HG02798 (cell line): ENCODE data around the gene FETUB.
"Not testable (repeated sequence)": the region's sequence is repeated elsewhere in the genome, so short reads cannot be mapped to it uniquely, and the experiment has no call there.

Experiments used
- ATAC-seq: cut with Tn5 transposase; IDR thresholded peaks from one replicate; pipeline ENCODE4 v1.9.1; 2021; ENCODE audit warnings: mild to moderate bottlenecking; ENCODE audit not compliant: unreplicated experiment, poor library complexity

Gene FETUB

GRCh38 chr3:186665625-186666188, 25.5 kb downstream of the FETUB start, which contains the start of gene HRG:
Gene HRG (plus strand): TSS chr3:186666014. CDS start chr3:186666032, 18 bp downstream.
- ATAC-seq: no peak

GRCh38 chr3:186668426-186668825, 28.2 kb downstream of the FETUB start:
- no peak for ATAC-seq

GRCh38 chr3:186669378-186670084, 29.3 kb downstream of the FETUB start:
- no peak for ATAC-seq

- no peak for ATAC-seq
Observed at GRCh38 chr3:186670155-186670554, 30.0 kb downstream of the FETUB start.

- no peak for ATAC-seq
Observed at GRCh38 chr3:186671051-186671450, 30.9 kb downstream of the FETUB start.

GRCh38 chr3:186678604-186679003, 38.4 kb downstream of the FETUB start:
- no peak for ATAC-seq

- ATAC-seq: no peak
Observed at GRCh38 chr3:186679151-186679550, 39.0 kb downstream of the FETUB start.

GRCh38 chr3:186680869-186681268, 40.7 kb downstream of the FETUB start:
- no peak for ATAC-seq

GRCh38 chr3:186682812-186683211, 42.6 kb downstream of the FETUB start:
- ATAC-seq: no peak

GRCh38 chr3:186683979-186684378, 43.8 kb downstream of the FETUB start:
- ATAC-seq: no peak

GRCh38 chr3:186686475-186686874, 46.3 kb downstream of the FETUB start:
- not testable (repeated sequence) for ATAC-seq

GRCh38 chr3:186687120-186687651, 47.0 kb downstream of the FETUB start:
- no peak for ATAC-seq

GRCh38 chr3:186690304-186690703, 50.1 kb downstream of the FETUB start:
- not testable (repeated sequence) for ATAC-seq

- no peak for ATAC-seq
Observed at GRCh38 chr3:186691676-186692075, 51.5 kb downstream of the FETUB start.

GRCh38 chr3:186693843-186694242, 53.6 kb downstream of the FETUB start:
- ATAC-seq: no peak

- ATAC-seq: no peak
Observed at GRCh38 chr3:186694288-186695032, 54.3 kb downstream of the FETUB start.

- no peak for ATAC-seq
Observed at GRCh38 chr3:186696522-186696921, 56.3 kb downstream of the FETUB start.

GRCh38 chr3:186697510-186697909, 57.3 kb downstream of the FETUB start:
- no peak for ATAC-seq

GRCh38 chr3:186700267-186700666, 60.1 kb downstream of the FETUB start:
- ATAC-seq: no peak

GRCh38 chr3:186702451-186702850, 62.3 kb downstream of the FETUB start:
- ATAC-seq: not testable (repeated sequence)
